Measurements from ENCODE around the gene NR3C2.

NR3C2 gene

GRCh38 chr4:148434075-148434773 is 8.0 kb downstream of the NR3C2 start:
- no peak for DNase-seq

GRCh38 chr4:148431401-148431800 is 10.8 kb downstream of the NR3C2 start:
- no peak for DNase-seq

GRCh38 chr4:148430854-148431253 is 11.4 kb downstream of the NR3C2 start:
- no peak for DNase-seq

GRCh38 chr4:148429206-148429605 is 13.0 kb downstream of the NR3C2 start:
- no peak for DNase-seq

GRCh38 chr4:148426643-148427042 is 15.6 kb downstream of the NR3C2 start:
- DNase-seq, result no peak

GRCh38 chr4:148425327-148426110 is 16.7 kb downstream of the NR3C2 start:
- DNase-seq, result no peak

GRCh38 chr4:148420397-148420796 is 21.8 kb downstream of the NR3C2 start:
- DNase-seq, result no peak

GRCh38 chr4:148415500-148415899 is 26.7 kb downstream of the NR3C2 start:
- DNase-seq, result no peak

- no peak for DNase-seq
Measured at GRCh38 chr4:148412460-148412994, 29.7 kb downstream of the NR3C2 start.

- no peak for DNase-seq
Measured at GRCh38 chr4:148405161-148405893, 36.9 kb downstream of the NR3C2 start.

GRCh38 chr4:148398988-148399387 is 43.2 kb downstream of the NR3C2 start:
- DNase-seq, result no peak

- no peak for DNase-seq
Measured at GRCh38 chr4:148397771-148398170, 44.4 kb downstream of the NR3C2 start.

- DNase-seq, result no peak
Measured at GRCh38 chr4:148396986-148397673, 45.1 kb downstream of the NR3C2 start.

- no peak for DNase-seq
Measured at GRCh38 chr4:148395771-148396170, 46.4 kb downstream of the NR3C2 start.

- DNase-seq, result no peak
Measured at GRCh38 chr4:148391056-148391455, 51.2 kb downstream of the NR3C2 start.

GRCh38 chr4:148390311-148390710 is 51.9 kb downstream of the NR3C2 start:
- DNase-seq, result no peak

GRCh38 chr4:148380291-148380690 is 61.9 kb downstream of the NR3C2 start:
- DNase-seq, result no peak

GRCh38 chr4:148376151-148376550 is 66.1 kb downstream of the NR3C2 start:
- DNase-seq, result peak; percentile 51

GRCh38 chr4:148375584-148375983 is 66.6 kb downstream of the NR3C2 start:
- no peak for DNase-seq

GRCh38 chr4:148373093-148373492 is 69.1 kb downstream of the NR3C2 start:
- DNase-seq, result no peak

GRCh38 chr4:148369919-148370318 is 72.3 kb downstream of the NR3C2 start:
- no peak for DNase-seq

GRCh38 chr4:148367756-148368155 is 74.5 kb downstream of the NR3C2 start:
- no peak for DNase-seq

GRCh38 chr4:148366251-148366650 is 76.0 kb downstream of the NR3C2 start:
- DNase-seq, result no peak

Measured in NCI-H1105 (cell line).